HL-60 (cell line): ENCODE results near the gene NFIA.

Source experiments
- DNase-seq, 2 experiments: peaks; one replicate each; pipeline ENCODE4 v3.0.0-alpha.2; 2010 to 2020; ENCODE audit warnings: low read depth in 1 of 2, low spot score in 1 of 2
- H3K27ac ChIP-seq: fragments of 250-450 bp; sonication (Bioruptor Pico); replicated peaks from 2 replicates; pipeline ENCODE4 v1.5.1; 2020; ENCODE audit warnings: mild to moderate bottlenecking, moderate library complexity
- H3K27me3 ChIP-seq: fragments of 250-450 bp; sonication (Bioruptor Pico); 2 replicates; pipeline ENCODE4 v1.5.1; 2021; ENCODE audit warnings: mild to moderate bottlenecking, moderate library complexity; ENCODE audit not compliant: insufficient read depth, poor library complexity, severe bottlenecking
- H3K4me3 ChIP-seq: replicated peaks from 2 replicates; pipeline ENCODE4 v1.5.1; 2011; ENCODE audit warnings: mild to moderate bottlenecking, control low read depth, low read length; ENCODE audit not compliant: insufficient read depth
- CTCF ChIP-seq: IDR thresholded peaks from one replicate; pipeline ENCODE4 v1.5.1; 2011; ENCODE audit warnings: low read length, control low read depth, inconsistent platforms; ENCODE audit not compliant: insufficient read depth
- GABPA ChIP-seq: IDR thresholded peaks from 2 replicates; pipeline ENCODE4 v1.6.1; 2012; ENCODE audit warnings: low read depth
- POLR2AphosphoS5 ChIP-seq: IDR thresholded peaks from 2 replicates; pipeline ENCODE4 v1.6.1; 2012; ENCODE audit warnings: low read depth
- REST ChIP-seq: IDR thresholded peaks from 2 replicates; pipeline ENCODE4 v1.6.1; 2012; ENCODE audit warnings: low read depth; ENCODE audit not compliant: insufficient replicate concordance
- SPI1 ChIP-seq: IDR thresholded peaks from 2 replicates; pipeline ENCODE4 v1.6.1; 2012; ENCODE audit warnings: low read depth, mild to moderate bottlenecking, borderline replicate concordance

NFIA gene

GRCh38 chr1:61453111-61453961 lies 371.0 kb downstream of the NFIA start:
- DNase-seq = peak; percentile 87 to 88
- Histone ChIP-seq H3K4me3 (no peak overlapping the region), H3K27ac (no peak overlapping the region), H3K27me3 (no peaks in the 10 kb centered on the region)
- TF ChIP-seq SPI1 (peak; percentile 47; the same call in 1 of the 2 replicates), CTCF (peak; percentile 75), POLR2AphosphoS5 (no peak)

GRCh38 chr1:61455400-61455799 lies 373.0 kb downstream of the NFIA start:
- no peak overlapping the region for H3K4me3 ChIP-seq
- H3K27me3 ChIP-seq = no peaks in the 10 kb centered on the region
- H3K27ac ChIP-seq = no peak overlapping the region
- TF ChIP-seq SPI1 = no peak
- DNase-seq = peak in 1 of 2 experiments; percentile 25

GRCh38 chr1:61457526-61458040 lies 375.2 kb downstream of the NFIA start:
- Histone ChIP-seq H3K4me3 (no peak overlapping the region), H3K27ac (no peak overlapping the region), H3K27me3 (no peaks in the 10 kb centered on the region)
- DNase-seq = peak in 1 of 2 experiments; percentile 14
- no peak for TF ChIP-seq CTCF
- TF ChIP-seq SPI1 = 0 out of 2 replicates have a peak, but pooled peaks have one; percentile 1

GRCh38 chr1:61459345-61459744 lies 377.0 kb downstream of the NFIA start:
- Histone ChIP-seq H3K27me3 (no peaks in the 10 kb centered on the region), H3K27ac (no peak overlapping the region), H3K4me3 (no peak overlapping the region)
- TF ChIP-seq GABPA (no peak), POLR2AphosphoS5 (no peak), CTCF (no peak), REST (no peak), SPI1 (no peak)
- DNase-seq = no peak

- Histone ChIP-seq H3K27me3 (no peaks in the 10 kb centered on the region), H3K27ac (no peak overlapping the region), H3K4me3 (no peak overlapping the region)
- DNase-seq = no peak
- no peak for TF ChIP-seq CTCF
- no peak for TF ChIP-seq REST
- TF ChIP-seq SPI1 = no peak
- TF ChIP-seq GABPA = no peak
- no peak for TF ChIP-seq POLR2AphosphoS5
Measured at GRCh38 chr1:61460191-61460590, 377.8 kb downstream of the NFIA start.
